GM21447 (cell line): Measurements from ENCODE around the gene SH2D4B.

Experiments used
- ATAC-seq: cut with Tn5 transposase; IDR thresholded peaks from one replicate; pipeline ENCODE4 v1.9.1; 2021; ENCODE audit not compliant: unreplicated experiment

Gene SH2D4B

DNA sequence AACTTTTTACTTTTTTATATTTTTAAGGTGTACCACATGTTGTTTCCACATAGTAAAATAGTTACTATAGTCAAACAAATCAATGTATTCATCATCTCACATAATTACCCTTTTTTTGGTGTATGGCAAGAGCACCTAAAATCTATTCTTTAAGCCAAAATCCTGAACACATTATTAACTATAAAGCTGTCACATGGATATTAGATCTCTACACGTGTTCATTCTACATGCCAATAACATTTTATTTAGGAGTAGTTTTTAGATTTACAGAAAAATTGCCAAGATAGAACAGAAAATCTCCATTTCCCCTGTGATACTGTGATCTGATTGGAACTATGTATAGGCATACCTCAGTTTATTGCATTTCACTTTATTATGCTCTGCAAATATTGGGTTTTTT is 137.1 kb downstream of the SH2D4B start:
- no peak for ATAC-seq

- ATAC-seq, result no peak
Measured at GRCh38 chr10:80681142-80681541, 143.4 kb downstream of the SH2D4B start.

GRCh38 chr10:80684259-80684658 is 146.6 kb downstream of the SH2D4B start:
- peak; percentile 77 for ATAC-seq

DNA sequence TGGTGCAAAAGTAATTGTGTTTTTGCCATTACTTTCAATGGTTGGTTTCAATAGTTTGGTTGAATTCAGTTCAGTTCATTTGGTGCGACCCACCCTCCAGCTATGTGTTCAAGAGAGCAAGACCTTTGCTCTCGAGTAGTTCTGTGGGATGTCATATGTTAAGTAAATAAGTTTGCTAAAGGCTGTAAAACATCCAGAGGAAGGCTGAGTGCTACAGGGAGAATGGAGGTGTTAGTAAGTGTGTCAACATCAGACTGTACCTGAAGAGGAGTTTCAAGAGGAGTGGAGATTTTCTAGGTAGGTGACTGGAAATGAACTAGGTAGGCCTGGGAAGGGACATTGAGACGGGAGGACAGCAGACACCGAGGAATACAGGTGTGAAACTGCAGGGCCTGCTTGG is 147.7 kb downstream of the SH2D4B start:
- no peak for ATAC-seq

DNA sequence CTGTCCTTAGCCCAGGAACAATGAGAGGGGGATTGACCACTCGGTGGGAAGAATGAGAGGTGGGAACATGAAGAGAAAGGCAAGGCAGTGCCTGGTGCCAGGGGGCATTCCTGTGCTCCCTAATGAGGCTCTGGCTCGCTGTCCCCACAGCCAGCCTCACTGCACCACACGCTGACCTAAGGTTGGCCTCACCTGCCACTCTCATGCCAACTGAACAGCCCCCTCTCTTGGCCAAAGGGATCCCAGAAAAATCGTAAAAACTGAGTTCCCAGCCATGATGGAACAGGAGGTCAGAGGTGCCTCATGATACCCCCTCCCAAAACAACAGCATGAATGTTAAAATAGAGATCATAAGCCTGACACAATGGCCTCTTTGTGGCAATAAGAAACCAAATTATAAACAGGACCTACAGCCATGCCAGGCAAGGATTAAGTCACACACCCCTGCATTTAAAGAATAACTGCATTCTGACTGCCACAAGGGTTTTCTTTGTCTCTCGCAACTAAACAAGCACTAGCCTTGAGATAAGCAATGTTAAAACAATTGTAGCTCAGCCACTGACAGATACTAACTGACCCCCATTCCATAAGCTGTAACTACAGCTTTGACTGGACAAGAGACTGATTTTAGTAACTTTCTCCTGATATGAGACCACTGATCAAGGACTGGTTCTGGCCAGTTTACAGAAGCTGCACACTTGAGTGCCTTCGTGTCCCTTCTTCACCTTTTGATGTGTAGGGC is 149.2 kb downstream of the SH2D4B start:
- no peak for ATAC-seq

DNA sequence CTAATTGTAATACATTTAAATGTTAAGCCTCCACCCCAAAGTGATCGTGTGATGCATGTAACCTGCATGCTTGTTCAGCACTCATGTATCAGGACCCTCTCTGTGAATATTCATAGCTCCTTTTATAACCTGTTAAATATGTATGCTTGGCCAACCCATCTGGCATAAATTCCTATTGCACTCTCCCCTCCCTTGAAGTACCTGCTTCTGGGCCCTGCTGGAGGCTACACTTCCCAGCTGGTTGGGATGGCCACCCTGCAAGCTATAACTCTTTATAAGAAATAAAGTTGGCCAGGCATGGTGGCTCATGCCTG is 149.7 kb downstream of the SH2D4B start:
- no peak for ATAC-seq

- ATAC-seq, result no peak
Measured at GRCh38 chr10:80690434-80690833, 152.7 kb downstream of the SH2D4B start.

- no peak for ATAC-seq
Measured at GRCh38 chr10:80691441-80691840, 153.7 kb downstream of the SH2D4B start.

DNA sequence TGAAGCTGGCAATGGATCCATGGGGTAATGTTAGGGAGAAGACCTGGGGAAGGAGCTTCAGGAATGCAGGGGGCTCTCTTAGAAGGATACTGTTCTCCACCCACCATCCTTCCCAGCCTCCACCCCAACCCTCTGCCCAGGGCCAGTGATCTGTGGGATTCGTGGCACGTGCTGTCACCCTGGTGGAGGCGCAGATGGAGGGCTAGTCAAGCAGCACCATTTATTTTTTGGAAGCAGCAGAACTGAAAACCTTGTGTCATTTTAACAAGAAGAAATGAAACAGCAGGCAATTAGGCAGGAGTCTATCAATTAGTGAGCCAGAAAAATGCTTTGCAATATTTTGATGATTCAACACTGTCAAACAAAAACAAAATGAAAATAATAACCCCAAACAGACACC is 155.9 kb downstream of the SH2D4B start:
- ATAC-seq, result no peak

DNA sequence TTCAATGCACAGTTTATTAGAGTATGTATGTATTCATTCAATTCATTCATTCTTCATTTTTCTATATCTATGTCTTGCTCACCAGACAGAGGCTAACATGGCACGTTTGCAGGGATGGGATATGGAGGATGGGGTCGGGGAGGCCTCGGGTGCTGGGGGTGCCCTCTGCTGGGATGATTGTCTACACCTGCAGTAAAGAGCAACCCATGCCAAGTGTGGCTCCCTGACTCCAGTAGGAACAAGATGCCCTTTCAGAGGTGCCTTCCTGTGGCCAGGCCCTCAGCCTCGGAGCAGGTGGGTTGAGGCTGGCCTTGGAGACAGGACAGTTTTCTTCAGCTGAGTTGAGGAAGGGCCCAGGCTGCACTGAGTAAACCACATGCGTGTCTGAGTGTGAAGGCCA is 157.2 kb downstream of the SH2D4B start:
- no peak for ATAC-seq
